SK-N-SH (cell line): Measurements from ENCODE around the gene HIRA.

Experiments used
- CHD2 ChIP-seq: fragments of 150-350 bp; IDR thresholded peaks from 2 replicates; pipeline ENCODE4 v1.6.1; 2018; ENCODE audit warnings: low read length; ENCODE audit not compliant: partially characterized antibody
- EZH2phosphoT487 ChIP-seq: fragments of 200-600 bp; sonication (generic); IDR thresholded peaks from 2 replicates; pipeline ENCODE4 v1.6.1; 2017; ENCODE audit warnings: low read depth, mixed run types, mild to moderate bottlenecking, antibody characterized with exemption, moderate library complexity, borderline replicate concordance
- FOXJ3 ChIP-seq: sonication (generic); formaldehyde crosslinking; IDR thresholded peaks from 2 replicates; pipeline ENCODE4 v1.5.1; 2020; ENCODE audit warnings: mild to moderate bottlenecking, missing genetic modification reagents
- MEF2A ChIP-seq: IDR thresholded peaks from 2 replicates; pipeline ENCODE4 v1.4.0; 2012; ENCODE audit warnings: low read depth, borderline replicate concordance
- RFX5 ChIP-seq: IDR thresholded peaks from 2 replicates; pipeline ENCODE4 v1.6.1; 2012; ENCODE audit warnings: mild to moderate bottlenecking, improper control_type of control experiment, low read length
- TF ChIP-seq, protein P1 (sequence below): fragments of 200-600 bp; sonication (generic); IDR thresholded peaks from 2 replicates; pipeline ENCODE4 v1.6.1; 2017; ENCODE audit warnings: antibody characterized with exemption, mild to moderate bottlenecking, moderate library complexity

GRCh38 chr22:19331474-19331873, 100.1 kb downstream of the HIRA start:
- TF ChIP-seq FOXJ3 (no peak), MEF2A (no peak), EZH2phosphoT487 (no peak), CHD2 (no peak), RFX5 (no peak)
- TF ChIP-seq, protein P1, sequence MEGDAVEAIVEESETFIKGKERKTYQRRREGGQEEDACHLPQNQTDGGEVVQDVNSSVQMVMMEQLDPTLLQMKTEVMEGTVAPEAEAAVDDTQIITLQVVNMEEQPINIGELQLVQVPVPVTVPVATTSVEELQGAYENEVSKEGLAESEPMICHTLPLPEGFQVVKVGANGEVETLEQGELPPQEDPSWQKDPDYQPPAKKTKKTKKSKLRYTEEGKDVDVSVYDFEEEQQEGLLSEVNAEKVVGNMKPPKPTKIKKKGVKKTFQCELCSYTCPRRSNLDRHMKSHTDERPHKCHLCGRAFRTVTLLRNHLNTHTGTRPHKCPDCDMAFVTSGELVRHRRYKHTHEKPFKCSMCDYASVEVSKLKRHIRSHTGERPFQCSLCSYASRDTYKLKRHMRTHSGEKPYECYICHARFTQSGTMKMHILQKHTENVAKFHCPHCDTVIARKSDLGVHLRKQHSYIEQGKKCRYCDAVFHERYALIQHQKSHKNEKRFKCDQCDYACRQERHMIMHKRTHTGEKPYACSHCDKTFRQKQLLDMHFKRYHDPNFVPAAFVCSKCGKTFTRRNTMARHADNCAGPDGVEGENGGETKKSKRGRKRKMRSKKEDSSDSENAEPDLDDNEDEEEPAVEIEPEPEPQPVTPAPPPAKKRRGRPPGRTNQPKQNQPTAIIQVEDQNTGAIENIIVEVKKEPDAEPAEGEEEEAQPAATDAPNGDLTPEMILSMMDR: no peak
